GM12878 (cell line): ENCODE results near the gene IDH3B. TPM values are rescaled to one million over a fixed set of nuclear protein-coding genes. Genes with fewer than 3 reads are reported as not detected.

Source experiments
- ATAC-seq: fragments of 200-7000 bp; cut with Tn5 transposase; 3 replicates; pipeline ENCODE4 v1.9.1; 2020; ENCODE audit warnings: mild to moderate bottlenecking, moderate library complexity
- BruUV-seq: library from RNA; stranded (reverse); fragments of 400-500 nt; replicated peaks from 2 replicates; lab custom pipeline; 2021; lab: Mats Ljungman, UMichigan
- CTCF ChIA-PET: fragments of 300-600 bp; sonication (Branson Sonifier 250); formaldehyde crosslinking; extraction: SDS; loops from one replicate; lab custom pipeline; 2021; ENCODE audit warnings: inconsistent platforms; lab: Yijun Ruan, JAX
- POLR2A ChIA-PET: fragments of 350-600 bp; formaldehyde crosslinking; extraction: SDS; loops from one replicate; lab custom pipeline; 2021; ENCODE audit warnings: inconsistent platforms; lab: Charles Lee
- RAD21 ChIA-PET: fragments of 300-600 bp; sonication (Branson Sonifier 250); formaldehyde crosslinking; loops from one replicate; lab custom pipeline; 2023; ENCODE audit warnings: antibody characterized with exemption; ENCODE audit not compliant: unreplicated experiment; lab: Charles Lee
- SMC1A ChIA-PET: fragments of 300-600 bp; sonication (Branson Sonifier 250); formaldehyde crosslinking; loops from one replicate; lab custom pipeline; 2023; ENCODE audit not compliant: unreplicated experiment, uncharacterized antibody; lab: Charles Lee
- DNase-seq: peaks from one replicate; pipeline ENCODE4 v3.0.0-alpha.2; 2011; ENCODE audit warnings: low read depth, low spot score
- FAIRE-seq: peaks from 3 replicates; lab custom pipeline; 2011; peaks lifted over from hg19 to GRCh38; lab: Jason Lieb, UNC
- H2AFZ ChIP-seq: 2 replicates; pipeline ENCODE4 v1.6.0; 2011; ENCODE audit warnings: low read depth, low read length, control low read depth; ENCODE audit not compliant: control insufficient read depth
- H3K27ac ChIP-seq: 2 replicates; pipeline ENCODE4 v1.5.1; 2011; ENCODE audit warnings: control low read depth; ENCODE audit not compliant: control insufficient read depth, insufficient read depth
- H3K27me3 ChIP-seq, 2 experiments: replicated peaks in 1 of 2; 2 replicates each; pipeline versions ENCODE4 v1.6.0 to v1.6.1; 2011; ENCODE audit warnings: low read length in 1 of 2; ENCODE audit not compliant: control insufficient read depth in 2 of 2, insufficient read depth in 2 of 2
- H3K36me3 ChIP-seq, 2 experiments: 2 replicates each; pipeline ENCODE4 v1.5.1; 2011; ENCODE audit warnings: low read length in 1 of 2; ENCODE audit not compliant: control insufficient read depth in 2 of 2, insufficient read depth in 2 of 2
- H3K4me1 ChIP-seq: 2 replicates; pipeline ENCODE4 v1.6.1; 2011; ENCODE audit warnings: mild to moderate bottlenecking, low read length, moderate library complexity, mixed read lengths; ENCODE audit not compliant: control insufficient read depth, insufficient read depth
- H3K4me2 ChIP-seq: 2 replicates; pipeline ENCODE4 v1.6.0; 2011; ENCODE audit warnings: control low read depth; ENCODE audit not compliant: control insufficient read depth, insufficient read depth
- H3K4me3 ChIP-seq: fragments of 200-600 bp; sonication (generic); 2 replicates; pipeline ENCODE4 v1.5.1; 2016
- H3K79me2 ChIP-seq: 2 replicates; pipeline ENCODE4 v1.6.0; 2011; ENCODE audit warnings: low read length; ENCODE audit not compliant: control insufficient read depth, insufficient read depth
- H3K9ac ChIP-seq: 2 replicates; pipeline ENCODE4 v1.8.0; 2011; ENCODE audit warnings: low read length, control low read depth, mixed read lengths; ENCODE audit not compliant: control insufficient read depth, insufficient read depth
- H3K9me3 ChIP-seq: replicated peaks from 3 replicates; pipeline ENCODE4 v1.5.1; 2011; ENCODE audit warnings: mild to moderate bottlenecking, low read length; ENCODE audit not compliant: control insufficient read depth, insufficient read depth
- H4K20me1 ChIP-seq: 2 replicates; pipeline ENCODE4 v1.6.0; 2011; ENCODE audit not compliant: control insufficient read depth, insufficient read depth
- ATF3 ChIP-seq: IDR thresholded peaks from 2 replicates; pipeline ENCODE4 v1.6.1; 2011; ENCODE audit warnings: low read depth, mild to moderate bottlenecking, low read length, moderate library complexity, borderline replicate concordance; ENCODE audit errors: extremely low read depth
- ATF7 ChIP-seq: fragments of 450-650 bp; IDR thresholded peaks from 2 replicates; pipeline ENCODE4 v1.6.1; 2016; ENCODE audit warnings: low read depth, mild to moderate bottlenecking
- CEBPB ChIP-seq, 2 experiments: fragments of 150-350 bp in 1 of 2; IDR thresholded peaks; 2 replicates each; pipeline ENCODE4 v1.6.1; 2012 to 2014; ENCODE audit warnings: low read depth in 2 of 2, low read length in 2 of 2, borderline replicate concordance in 1 of 2, inconsistent platforms in 1 of 2
- CREM ChIP-seq: IDR thresholded peaks from 2 replicates; pipeline ENCODE4 v1.6.1; 2014; ENCODE audit warnings: antibody characterized with exemption, low read depth
- ESRRA ChIP-seq: IDR thresholded peaks from 2 replicates; pipeline ENCODE4 v1.6.1; 2012; ENCODE audit warnings: mild to moderate bottlenecking, low read length, improper control_type of control experiment
- IRF5 ChIP-seq: fragments of 450-650 bp; IDR thresholded peaks from 2 replicates; pipeline ENCODE4 v1.6.1; 2017; ENCODE audit warnings: borderline replicate concordance
- KLF5 ChIP-seq: fragments of 450-650 bp; IDR thresholded peaks from 2 replicates; pipeline ENCODE4 v1.6.1; 2014; ENCODE audit warnings: mild to moderate bottlenecking; ENCODE audit not compliant: partially characterized antibody
- MTA3 ChIP-seq: IDR thresholded peaks from 2 replicates; pipeline ENCODE4 v1.6.1; 2012; ENCODE audit warnings: low read length, inconsistent platforms, borderline replicate concordance
- NRF1 ChIP-seq: conservative IDR thresholded peaks from 2 replicates; pipeline ENCODE4 v1.6.1; 2011; ENCODE audit warnings: mild to moderate bottlenecking, low read depth, low read length, improper control_type of control experiment
- POLR2AphosphoS5 ChIP-seq: IDR thresholded peaks from 2 replicates; pipeline ENCODE4 v1.6.1; 2011; ENCODE audit warnings: mild to moderate bottlenecking, low read length, inconsistent platforms
- RELA ChIP-seq: fragments of 450-650 bp; IDR thresholded peaks from 2 replicates; pipeline ENCODE4 v1.8.0; 2014; ENCODE audit warnings: borderline replicate concordance; ENCODE audit not compliant: partially characterized antibody
- SIX5 ChIP-seq: IDR thresholded peaks from 2 replicates; pipeline ENCODE4 v1.6.1; 2011; ENCODE audit warnings: mild to moderate bottlenecking, low read depth, low read length, moderate library complexity; ENCODE audit not compliant: severe bottlenecking
- TAF1 ChIP-seq: IDR thresholded peaks from 2 replicates; pipeline ENCODE4 v1.6.1; 2011; ENCODE audit warnings: mild to moderate bottlenecking, low read depth, low read length, borderline replicate concordance
- USF1 ChIP-seq: IDR thresholded peaks from 2 replicates; pipeline ENCODE4 v1.6.1; 2011; ENCODE audit warnings: borderline replicate concordance, low read depth, mild to moderate bottlenecking, moderate library complexity, mixed read lengths, low read length; ENCODE audit not compliant: insufficient read depth; ENCODE audit errors: extremely low read length
- ZNF217 ChIP-seq: fragments of 450-650 bp; IDR thresholded peaks from 2 replicates; pipeline ENCODE4 v1.6.1; 2017; ENCODE audit warnings: antibody characterized with exemption, mild to moderate bottlenecking
- ZNF274 ChIP-seq: IDR thresholded peaks from one replicate; pipeline ENCODE4 v1.8.0; 2011; ENCODE audit not compliant: insufficient read length, insufficient read depth
- WGBS: methylation state at CpG from one replicate; pipeline ENCODE4 v1.1.6; 2016; ENCODE audit warnings: low lambda C conversion rate; ENCODE audit not compliant: insufficient replicate concordance, insufficient coverage; ENCODE audit errors: missing lambda C conversion rate; 5-methylcytosine and 5-hydroxymethylcytosine counted together
- in situ Hi-C: fragments of 300-500 bp; cut with MboI; formaldehyde crosslinking; loops from 9 replicates; pipeline ENCODE4 v1.14.3; 2018; ENCODE audit warnings: mixed read lengths
- intact Hi-C: fragments of 100-400 bp; cut with micrococcal nuclease; formaldehyde crosslinking; loops from one replicate; pipeline ENCODE4 v1.14.2; 2022; ENCODE audit not compliant: unreplicated experiment
- polyA plus RNA-seq, 11 experiments: library from polyadenylated mRNA; depleted of rRNA in 4 of 11; unstranded in 6 of 11; stranded (reverse) in 5 of 11; fragments of >200 nt; fragmentation: Nextera tagmentation in 4 of 11; fragmentation: Illumina TruSeq in 1 of 11; extraction: Ambion mirVana in 4 of 11; extraction: Trizol in 1 of 11; gene quantifications; 1 replicate in 1 of 11; 2 replicates in 10 of 11; pipeline versions ENCODE4 v1.2.1 to v1.2.3, GENCODE V29; 2011 to 2016; ENCODE audit warnings: inconsistent platforms in 2 of 11, missing spikeins in 2 of 11, low read depth in 1 of 11
- total RNA-seq, 4 experiments: library from RNA; depleted of rRNA in 3 of 4; stranded (reverse); fragments of >200 nt in 3 of 4; fragmentation: Illumina TruSeq in 1 of 4; extraction: Trizol in 1 of 4; gene quantifications; 2 replicates each; pipeline versions ENCODE4 v1.2.1 to v1.2.3, GENCODE V29; 2013 to 2021
- TF ChIP-seq, protein P1 (sequence below): IDR thresholded peaks from 2 replicates; pipeline ENCODE4 v1.6.1; 2012; ENCODE audit warnings: low read depth, low read length, improper control_type of control experiment
- TF ChIP-seq, protein P2 (sequence below): fragments of 450-650 bp; conservative IDR thresholded peaks from 2 replicates; pipeline ENCODE4 v1.6.1; 2017; ENCODE audit warnings: mild to moderate bottlenecking, moderate library complexity

The IDH3B gene
- total and polyA plus RNA-seq, 10 of the 15 experiments (the other 5 are each of a cell fraction or from before 2014, with no cell fraction given) = 65.3 to 177 (median 121) TPM

GRCh38 chr20:2616634-2617033, 47.4 kb downstream of the IDH3B start:
- H3K4me2 ChIP-seq = no peak overlapping the region
- no peak overlapping the region for H2AFZ ChIP-seq
- H3K9me3 ChIP-seq = no peaks in the 10 kb centered on the region
- TF ChIP-seq USF1 (no peak), ZNF217 (no peak), IRF5 (no peak), NRF1 (no peak), ATF7 (no peak), ATF3 (no peak), TAF1 (no peak), ESRRA (no peak), POLR2AphosphoS5 (no peak), MTA3 (no peak), CEBPB (IDR thresholded peaks at IDR 0.05; ENCODE audit: borderline replicate concordance in 1 of 2, low read depth in 2 of 2, low read length in 2 of 2) (no peak), SIX5 (no peak), CREM (no peak), ZNF274 (no peak), KLF5 (no peak), RELA (no peak)
- TF ChIP-seq, protein P1, sequence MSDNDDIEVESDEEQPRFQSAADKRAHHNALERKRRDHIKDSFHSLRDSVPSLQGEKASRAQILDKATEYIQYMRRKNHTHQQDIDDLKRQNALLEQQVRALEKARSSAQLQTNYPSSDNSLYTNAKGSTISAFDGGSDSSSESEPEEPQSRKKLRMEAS = no peak
- TF ChIP-seq, protein P2, sequence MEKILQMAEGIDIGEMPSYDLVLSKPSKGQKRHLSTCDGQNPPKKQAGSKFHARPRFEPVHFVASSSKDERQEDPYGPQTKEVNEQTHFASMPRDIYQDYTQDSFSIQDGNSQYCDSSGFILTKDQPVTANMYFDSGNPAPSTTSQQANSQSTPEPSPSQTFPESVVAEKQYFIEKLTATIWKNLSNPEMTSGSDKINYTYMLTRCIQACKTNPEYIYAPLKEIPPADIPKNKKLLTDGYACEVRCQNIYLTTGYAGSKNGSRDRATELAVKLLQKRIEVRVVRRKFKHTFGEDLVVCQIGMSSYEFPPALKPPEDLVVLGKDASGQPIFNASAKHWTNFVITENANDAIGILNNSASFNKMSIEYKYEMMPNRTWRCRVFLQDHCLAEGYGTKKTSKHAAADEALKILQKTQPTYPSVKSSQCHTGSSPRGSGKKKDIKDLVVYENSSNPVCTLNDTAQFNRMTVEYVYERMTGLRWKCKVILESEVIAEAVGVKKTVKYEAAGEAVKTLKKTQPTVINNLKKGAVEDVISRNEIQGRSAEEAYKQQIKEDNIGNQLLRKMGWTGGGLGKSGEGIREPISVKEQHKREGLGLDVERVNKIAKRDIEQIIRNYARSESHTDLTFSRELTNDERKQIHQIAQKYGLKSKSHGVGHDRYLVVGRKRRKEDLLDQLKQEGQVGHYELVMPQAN = no peak
- no peak overlapping the region for H3K27ac ChIP-seq
- H3K4me3 ChIP-seq = no peak overlapping the region
- H3K4me1 ChIP-seq = peaks cover 3% of the 10 kb centered on the region; the same call in 1 of the 2 replicates
- H3K27me3 ChIP-seq = peaks cover 0 to 4% of the 10 kb centered on the region in 2 experiments; a peak in 3 of 4 replicates
- no peak for FAIRE-seq
- H3K79me2 ChIP-seq = no peaks in the 10 kb centered on the region
- intact Hi-C loops (no loop called here), in situ Hi-C loops (no loop called here)
- POLR2A ChIA-PET = no interaction called here
- no peaks in the 10 kb centered on the region for H4K20me1 ChIP-seq
- BruUV-seq = no TSS peak
- WGBS = 16% methylated on average over 9 of the region's 9 CpGs
- RAD21 ChIA-PET = no interaction called here
- CTCF ChIA-PET = no interaction called here
- no peak for ATAC-seq
- no peak for DNase-seq
- H3K36me3 ChIP-seq = no peaks in the 10 kb centered on the region
- no peak overlapping the region for H3K9ac ChIP-seq
- SMC1A ChIA-PET = no interaction called here
